Smooth muscle cell (in vitro differentiated cells): ENCODE measurements around the gene FKBP2. TPM values are rescaled to one million over a fixed set of nuclear protein-coding genes. Genes with fewer than 3 reads are reported as not detected.

Source experiments
- DNase-seq: peaks from one replicate; lab custom pipeline; 2025; ENCODE audit not compliant: unreplicated experiment; lab: John Stamatoyannopoulos, UW
- H2AFZ ChIP-seq: fragments of 200-600 bp; sonication (generic); 2 replicates; pipeline ENCODE4 v1.6.0; 2016; ENCODE audit warnings: antibody characterized with exemption, low read depth, mild to moderate bottlenecking
- H3F3A ChIP-seq: fragments of 200-600 bp; sonication (generic); 2 replicates; pipeline ENCODE4 v1.6.0; 2017; ENCODE audit warnings: antibody characterized with exemption, low read depth
- H3K27ac ChIP-seq: fragments of 200-600 bp; sonication (generic); 2 replicates; pipeline ENCODE4 v1.5.1; 2016; ENCODE audit warnings: low read depth, mild to moderate bottlenecking
- H3K27me3 ChIP-seq: fragments of 200-600 bp; sonication (generic); 2 replicates; pipeline ENCODE4 v1.6.1; 2016; ENCODE audit warnings: low read depth, mild to moderate bottlenecking
- H3K36me3 ChIP-seq: fragments of 200-600 bp; sonication (generic); 2 replicates; pipeline ENCODE4 v1.5.1; 2016; ENCODE audit warnings: low read depth
- H3K4me1 ChIP-seq: fragments of 200-600 bp; sonication (generic); 2 replicates; pipeline ENCODE4 v1.5.1; 2016; ENCODE audit warnings: low read depth
- H3K4me2 ChIP-seq: fragments of 200-600 bp; sonication (generic); 2 replicates; pipeline ENCODE4 v1.6.0; 2016; ENCODE audit warnings: mild to moderate bottlenecking
- H3K4me3 ChIP-seq: fragments of 200-600 bp; sonication (generic); 2 replicates; pipeline ENCODE4 v1.5.1; 2016; ENCODE audit warnings: mild to moderate bottlenecking
- H3K79me2 ChIP-seq: fragments of 200-600 bp; sonication (generic); 2 replicates; pipeline ENCODE4 v1.6.0; 2016; ENCODE audit warnings: low read depth, mild to moderate bottlenecking
- H3K9ac ChIP-seq: fragments of 200-600 bp; sonication (generic); 2 replicates; pipeline ENCODE4 v1.6.0; 2016; ENCODE audit warnings: low read depth
- H3K9me3 ChIP-seq: fragments of 200-600 bp; sonication (generic); replicated peaks from 2 replicates; pipeline ENCODE4 v1.5.1; 2016; ENCODE audit warnings: low read depth
- H4K20me1 ChIP-seq: fragments of 200-600 bp; sonication (generic); 2 replicates; pipeline ENCODE4 v1.6.0; 2016; ENCODE audit warnings: low read depth
- CTCF ChIP-seq: fragments of 200-600 bp; sonication (generic); IDR thresholded peaks from 2 replicates; pipeline ENCODE4 v1.5.1; 2017; ENCODE audit warnings: borderline replicate concordance, mild to moderate bottlenecking, antibody characterized with exemption; ENCODE audit not compliant: insufficient read depth, poor library complexity, severe bottlenecking
- WGBS: methylation state at CpG from one replicate; pipeline ENCODE4 v1.1.7; 2016; ENCODE audit warnings: low lambda C conversion rate; 5-methylcytosine and 5-hydroxymethylcytosine counted together
- polyA plus RNA-seq: library from polyadenylated mRNA; unstranded; fragments of >200 nt; fragmentation: Nextera tagmentation; extraction: Ambion mirVana; gene quantifications from 2 replicates; pipeline ENCODE4 v1.2.1, GENCODE V29; 2016
- total RNA-seq: library from RNA; depleted of rRNA; stranded (reverse); fragments of >200 nt; gene quantifications from 2 replicates; pipeline ENCODE4 v1.2.3, GENCODE V29; 2014

FKBP2 gene
- total and polyA plus RNA-seq, 2 experiments from 2014 or later: 51.3 to 231 TPM

- H3K36me3 ChIP-seq: no peaks in the 10 kb centered on the region
- no peaks in the 10 kb centered on the region for H3K27me3 ChIP-seq
- no peak overlapping the region for H3K9ac ChIP-seq
- DNase-seq: no peak
- 92% methylated on average over 15 of the region's 15 CpGs for WGBS
- no peak overlapping the region for H2AFZ ChIP-seq
- no peaks in the 10 kb centered on the region for H3K9me3 ChIP-seq
- no peak overlapping the region for H3K27ac ChIP-seq
- peaks cover 8% of the 10 kb centered on the region for H3F3A ChIP-seq
- H3K4me3 ChIP-seq: no peak overlapping the region
- peaks cover 8% of the 10 kb centered on the region for H3K4me1 ChIP-seq
- no peaks in the 10 kb centered on the region for H4K20me1 ChIP-seq
- no peak overlapping the region for H3K4me2 ChIP-seq
- no peak for TF ChIP-seq CTCF
- H3K79me2 ChIP-seq: no peaks in the 10 kb centered on the region
Measured at GRCh38 chr11:64266339-64266738, 25.4 kb downstream of the FKBP2 start.

DNA sequence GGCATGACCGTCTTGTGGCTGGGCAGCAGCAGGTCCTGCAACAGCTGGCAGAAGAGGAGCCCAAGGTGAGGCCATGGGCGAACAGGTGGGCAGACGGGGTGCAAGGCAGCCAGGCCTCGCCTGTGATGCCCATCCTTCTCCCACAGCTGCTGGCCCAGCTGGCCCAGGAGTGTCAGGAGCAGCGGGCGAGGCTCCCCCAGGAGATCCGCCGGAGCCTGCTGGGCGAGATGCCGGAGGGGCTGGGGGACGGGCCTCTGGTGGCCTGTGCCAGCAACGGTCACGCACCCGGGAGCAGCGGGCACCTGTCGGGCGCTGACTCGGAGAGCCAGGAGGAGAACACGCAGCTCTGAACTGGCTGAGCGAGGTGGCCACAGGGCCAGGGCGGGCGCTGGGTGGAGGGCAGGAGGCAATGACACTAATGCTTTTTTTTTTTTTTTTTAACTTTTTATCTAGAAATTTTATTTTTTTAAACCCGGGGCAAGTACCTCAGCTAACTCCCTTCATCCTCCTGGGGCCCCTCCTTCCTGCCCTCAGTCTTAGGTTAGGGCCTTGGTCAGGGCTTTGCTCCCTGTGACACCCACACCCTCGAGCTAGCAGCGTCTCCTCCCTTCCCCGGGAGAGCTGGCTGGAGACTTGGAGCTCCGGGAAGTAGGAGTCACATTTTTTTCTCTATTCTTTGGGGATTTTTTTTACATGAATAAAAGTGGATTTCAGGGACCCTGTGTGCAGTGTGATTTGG lies 26.5 kb downstream of the FKBP2 start:
- Histone ChIP-seq H3K27me3 (no peaks in the 10 kb centered on the region), H2AFZ (no peak overlapping the region), H3K4me1 (peaks cover 8% of the 10 kb centered on the region), H3K4me3 (no peak overlapping the region), H3K27ac (no peak overlapping the region), H3K9me3 (no peaks in the 10 kb centered on the region), H3K4me2 (no peak overlapping the region), H3K79me2 (no peaks in the 10 kb centered on the region), H3F3A (peaks cover 12% of the 10 kb centered on the region), H3K9ac (no peak overlapping the region), H3K36me3 (no peaks in the 10 kb centered on the region), H4K20me1 (no peaks in the 10 kb centered on the region)
- DNase-seq: no peak
- 87% methylated on average over 13 of the region's 27 CpGs for WGBS
- TF ChIP-seq CTCF: no peak

DNA sequence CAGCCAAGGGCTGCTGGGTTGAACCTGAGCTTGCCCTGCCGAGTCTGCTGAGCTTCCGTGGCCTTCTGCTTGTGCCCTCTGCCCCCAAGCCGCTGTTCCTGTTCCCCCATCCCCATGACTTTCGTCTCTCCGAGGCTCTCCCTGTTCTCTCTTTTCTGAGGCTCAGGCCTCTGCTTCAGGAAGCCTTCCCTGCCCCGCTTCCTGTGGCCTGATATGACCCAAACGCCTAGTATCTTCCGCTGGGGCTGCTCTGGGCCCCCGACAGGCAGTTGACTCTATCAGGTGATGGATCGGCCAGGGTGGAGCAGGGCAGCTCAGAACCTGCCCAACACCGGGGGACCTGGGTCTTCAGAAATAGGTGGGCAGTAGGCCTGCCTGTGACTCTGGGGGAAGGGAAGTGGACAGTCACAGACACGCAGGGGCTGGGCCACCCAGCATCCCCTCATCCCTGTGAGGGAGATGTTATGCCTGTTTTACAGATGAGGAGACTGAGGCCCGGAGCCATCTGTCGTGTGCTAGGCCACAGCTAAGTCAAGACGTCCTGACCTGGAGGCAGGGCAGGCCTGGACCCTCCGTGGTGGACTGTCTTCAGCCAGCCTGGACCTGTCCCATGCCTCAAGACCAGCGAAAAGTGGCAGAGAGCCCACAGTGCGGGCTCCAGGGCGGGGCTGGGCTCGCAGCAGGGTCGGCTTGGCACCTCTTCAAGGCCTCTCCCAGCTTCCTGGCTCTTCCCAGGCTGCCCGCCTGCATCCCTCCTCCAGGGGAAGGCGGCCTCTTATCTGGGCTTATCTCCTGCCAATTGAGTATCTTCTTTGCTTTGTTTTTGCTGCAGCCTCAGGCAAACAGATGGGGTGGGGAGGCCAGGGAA lies 27.4 kb downstream of the FKBP2 start:
- no peak for DNase-seq
- H3K27me3 ChIP-seq: no peaks in the 10 kb centered on the region
- H3K4me3 ChIP-seq: peak overlapping the region; percentile 62
- H3K9ac ChIP-seq: peak overlapping the region; percentile 85
- TF ChIP-seq CTCF: no peak
- peak overlapping the region; percentile 86 for H3K4me2 ChIP-seq
- no peaks in the 10 kb centered on the region for H3K9me3 ChIP-seq
- H3K36me3 ChIP-seq: no peaks in the 10 kb centered on the region
- peaks cover 8% of the 10 kb centered on the region for H3K4me1 ChIP-seq
- peaks cover 12% of the 10 kb centered on the region for H3F3A ChIP-seq
- no peak overlapping the region for H2AFZ ChIP-seq
- H3K27ac ChIP-seq: peak overlapping the region; percentile 91
- WGBS: 75% methylated on average over 21 of the region's 23 CpGs
- no peaks in the 10 kb centered on the region for H4K20me1 ChIP-seq
- no peaks in the 10 kb centered on the region for H3K79me2 ChIP-seq
